Trophoblast cell (in vitro differentiated cells and primary cell): Measurements from ENCODE around the gene TESMIN.

Experiments
- DNase-seq, 2 donors: peaks; one replicate each; pipeline ENCODE4 v3.0.0-alpha.2; 2016
- H2AFZ ChIP-seq: 2 replicates; pipeline ENCODE4 v1.6.1; 2013; ENCODE audit warnings: low read length, moderate library complexity, mild to moderate bottlenecking; ENCODE audit not compliant: insufficient read depth, poor library complexity
- H2AK5ac ChIP-seq: 2 replicates; pipeline ENCODE4 v1.6.1; 2013; ENCODE audit warnings: mild to moderate bottlenecking, low read length
- H2BK120ac ChIP-seq: 2 replicates; pipeline ENCODE4 v1.6.1; 2013; ENCODE audit warnings: low read length, mild to moderate bottlenecking, moderate library complexity; ENCODE audit not compliant: insufficient read depth, poor library complexity
- H2BK12ac ChIP-seq: 2 replicates; pipeline ENCODE4 v1.6.1; 2013; ENCODE audit warnings: mild to moderate bottlenecking, low read length, moderate library complexity
- H2BK5ac ChIP-seq: 2 replicates; pipeline ENCODE4 v1.6.1; 2013; ENCODE audit warnings: low read length, low read depth, moderate library complexity, mild to moderate bottlenecking; ENCODE audit not compliant: poor library complexity
- H3K14ac ChIP-seq: 2 replicates; pipeline ENCODE4 v1.6.1; 2013; ENCODE audit warnings: mild to moderate bottlenecking, low read length
- H3K18ac ChIP-seq: 2 replicates; pipeline ENCODE4 v1.6.1; 2013; ENCODE audit warnings: mild to moderate bottlenecking, low read length
- H3K23ac ChIP-seq: 2 replicates; pipeline ENCODE4 v1.6.1; 2013; ENCODE audit warnings: low read length
- H3K27ac ChIP-seq: 2 replicates; pipeline ENCODE4 v1.5.1; 2013; ENCODE audit warnings: low read depth, mild to moderate bottlenecking, inconsistent platforms, low read length, moderate library complexity
- H3K27me3 ChIP-seq: 2 replicates; pipeline ENCODE4 v1.6.1; 2013; ENCODE audit warnings: inconsistent platforms, mild to moderate bottlenecking, low read length, moderate library complexity; ENCODE audit not compliant: insufficient read depth
- H3K36me3 ChIP-seq, 2 experiments: 1 replicate in 1 of 2; 2 replicates in 1 of 2; pipeline ENCODE4 v1.6.1; 2013; ENCODE audit warnings: low read length in 2 of 2, mild to moderate bottlenecking in 2 of 2, moderate library complexity in 1 of 2; ENCODE audit not compliant: insufficient read depth in 2 of 2, control insufficient read depth in 1 of 2
- H3K4ac ChIP-seq: 2 replicates; pipeline ENCODE4 v1.6.1; 2013; ENCODE audit warnings: low read depth, mild to moderate bottlenecking, low read length, moderate library complexity
- H3K4me1 ChIP-seq, 2 experiments: 1 replicate in 1 of 2; 2 replicates in 1 of 2; pipeline ENCODE4 v1.6.1; 2013; ENCODE audit warnings: low read length in 2 of 2, mild to moderate bottlenecking in 2 of 2, moderate library complexity in 1 of 2; ENCODE audit not compliant: insufficient read depth in 2 of 2, control insufficient read depth in 1 of 2
- H3K4me2 ChIP-seq: 2 replicates; pipeline ENCODE4 v1.6.1; 2013; ENCODE audit warnings: inconsistent platforms, mild to moderate bottlenecking, low read length, moderate library complexity
- H3K4me3 ChIP-seq: 2 replicates; pipeline ENCODE4 v1.5.1; 2013; ENCODE audit warnings: mild to moderate bottlenecking, low read depth, low read length, inconsistent platforms
- H3K79me1 ChIP-seq: one replicate; pipeline ENCODE4 v1.6.1; 2013; ENCODE audit warnings: low read length
- H3K79me2 ChIP-seq: 2 replicates; pipeline ENCODE4 v1.6.1; 2013; ENCODE audit warnings: low read length, mild to moderate bottlenecking; ENCODE audit not compliant: control insufficient read depth, insufficient read depth, poor library complexity
- H3K9ac ChIP-seq: 2 replicates; pipeline ENCODE4 v1.6.1; 2013; ENCODE audit warnings: mild to moderate bottlenecking, low read length
- H3K9me3 ChIP-seq: 2 replicates; pipeline ENCODE4 v1.6.1; 2013; ENCODE audit warnings: low read depth, mild to moderate bottlenecking, control low read depth, inconsistent platforms, low read length; ENCODE audit not compliant: insufficient read depth
- H4K12ac ChIP-seq: 2 replicates; pipeline ENCODE4 v1.6.1; 2013; ENCODE audit warnings: low read depth, mild to moderate bottlenecking, low read length, moderate library complexity
- H4K8ac ChIP-seq: 2 replicates; pipeline ENCODE4 v1.6.1; 2013; ENCODE audit warnings: low read depth, mild to moderate bottlenecking, low read length, moderate library complexity
- H4K91ac ChIP-seq: one replicate; pipeline ENCODE4 v1.6.1; 2013; ENCODE audit warnings: low read depth, mild to moderate bottlenecking, low read length, moderate library complexity
- WGBS: extraction: QIAGEN DNeasy Blood & Tissue Kit; methylation state at CpG from one replicate; pipeline ENCODE4 v1.1.7; 2013; ENCODE audit warnings: missing lambda C conversion rate; ENCODE audit not compliant: insufficient read length, insufficient coverage; ENCODE audit errors: extremely low coverage; 5-methylcytosine and 5-hydroxymethylcytosine counted together

Gene TESMIN

GRCh38 chr11:68664141-68664540 is 87.2 kb downstream of the TESMIN start:
- Histone ChIP-seq H3K4me1 (no peaks in the 10 kb centered on the region), H3K4me2 (no peak overlapping the region), H2AFZ (no peak overlapping the region), H4K91ac (no peak overlapping the region), H3K9me3 (peaks cover 10% of the 10 kb centered on the region), H2BK120ac (no peak overlapping the region), H3K14ac (no peak overlapping the region), H4K12ac (no peak overlapping the region), H4K8ac (no peak overlapping the region), H3K79me1 (no peaks in the 10 kb centered on the region), H3K36me3 (no peaks in the 10 kb centered on the region), H2BK5ac (no peak overlapping the region), H3K23ac (no peak overlapping the region), H2BK12ac (no peak overlapping the region), H2AK5ac (no peak overlapping the region), H3K4ac (no peak overlapping the region), H3K27ac (no peak overlapping the region), H3K79me2 (no peaks in the 10 kb centered on the region), H3K27me3 (no peaks in the 10 kb centered on the region), H3K9ac (no peak overlapping the region), H3K4me3 (no peak overlapping the region), H3K18ac (no peak overlapping the region)
- DNase-seq: no peak
- WGBS: no CpG with 5 or more reads among the region's 9 CpGs

- Histone ChIP-seq H3K27me3 (no peaks in the 10 kb centered on the region), H2BK5ac (no peak overlapping the region), H4K12ac (no peak overlapping the region)
Measured at GRCh38 chr11:68663482-68664010, 87.8 kb downstream of the TESMIN start.

GRCh38 chr11:68661697-68662603 is 89.4 kb downstream of the TESMIN start:
- no CpG with 5 or more reads among the region's 18 CpGs for WGBS

More at GRCh38 chr11:68663482-68664010, 87.8 kb downstream of the TESMIN start:
- Histone ChIP-seq H2BK12ac (no peak overlapping the region), H2AFZ (no peak overlapping the region), H3K9me3 (peaks cover 10% of the 10 kb centered on the region), H3K9ac (no peak overlapping the region), H2BK120ac (no peak overlapping the region), H4K91ac (no peak overlapping the region), H3K14ac (no peak overlapping the region), H3K4me1 (no peaks in the 10 kb centered on the region), H3K27ac (no peak overlapping the region), H3K4me2 (no peak overlapping the region), H3K18ac (no peak overlapping the region), H3K79me2 (no peaks in the 10 kb centered on the region), H2AK5ac (no peak overlapping the region), H3K4ac (no peak overlapping the region), H3K79me1 (no peaks in the 10 kb centered on the region), H4K8ac (no peak overlapping the region), H3K4me3 (peak overlapping the region; percentile 57), H3K36me3 (no peaks in the 10 kb centered on the region), H3K23ac (no peak overlapping the region)
- DNase-seq: no peak
- WGBS: no CpG with 5 or more reads among the region's 18 CpGs

GRCh38 chr11:68661014-68661413 is 90.3 kb downstream of the TESMIN start:
- no peak overlapping the region for H3K27ac ChIP-seq
- no CpG with 5 or more reads among the region's 15 CpGs for WGBS
- H3K4me1 ChIP-seq: no peaks in the 10 kb centered on the region
- no peak overlapping the region for H3K4ac ChIP-seq
- H3K9ac ChIP-seq: no peak overlapping the region
- no peak overlapping the region for H3K14ac ChIP-seq
- no peak overlapping the region for H2BK12ac ChIP-seq
- no peak overlapping the region for H3K4me2 ChIP-seq
- no peak overlapping the region for H3K18ac ChIP-seq
- H3K4me3 ChIP-seq: no peak overlapping the region
- H3K36me3 ChIP-seq: no peaks in the 10 kb centered on the region
- H2BK120ac ChIP-seq: no peak overlapping the region
- peaks cover 10% of the 10 kb centered on the region for H3K9me3 ChIP-seq
- no peak overlapping the region for H2BK5ac ChIP-seq
- H2AK5ac ChIP-seq: no peak overlapping the region
- no peak overlapping the region for H4K8ac ChIP-seq
- no peak overlapping the region for H4K91ac ChIP-seq
- H3K79me1 ChIP-seq: no peaks in the 10 kb centered on the region
- H4K12ac ChIP-seq: no peak overlapping the region
- no peaks in the 10 kb centered on the region for H3K27me3 ChIP-seq
- no peak overlapping the region for H2AFZ ChIP-seq
- H3K23ac ChIP-seq: no peak overlapping the region
- no peaks in the 10 kb centered on the region for H3K79me2 ChIP-seq
- no peak for DNase-seq

More at GRCh38 chr11:68661697-68662603, 89.4 kb downstream of the TESMIN start:
- H3K14ac ChIP-seq: no peak overlapping the region
- H3K4me3 ChIP-seq: no peak overlapping the region
- no peak overlapping the region for H3K23ac ChIP-seq
- no peaks in the 10 kb centered on the region for H3K4me1 ChIP-seq
- no peak overlapping the region for H3K4ac ChIP-seq
- H3K27me3 ChIP-seq: no peaks in the 10 kb centered on the region
- no peak overlapping the region for H4K91ac ChIP-seq
- H3K4me2 ChIP-seq: no peak overlapping the region
- H3K36me3 ChIP-seq: no peaks in the 10 kb centered on the region
- H2BK5ac ChIP-seq: no peak overlapping the region
- H3K79me1 ChIP-seq: no peaks in the 10 kb centered on the region
- DNase-seq: no peak
- H2BK12ac ChIP-seq: no peak overlapping the region
- no peak overlapping the region for H2AK5ac ChIP-seq
- H4K8ac ChIP-seq: no peak overlapping the region
- H2BK120ac ChIP-seq: no peak overlapping the region
- no peak overlapping the region for H2AFZ ChIP-seq
- H3K9me3 ChIP-seq: peaks cover 10% of the 10 kb centered on the region
- no peaks in the 10 kb centered on the region for H3K79me2 ChIP-seq
- no peak overlapping the region for H3K18ac ChIP-seq
- no peak overlapping the region for H3K27ac ChIP-seq
- H4K12ac ChIP-seq: no peak overlapping the region
- H3K9ac ChIP-seq: no peak overlapping the region
